BLaER1 (cell line): Measurements from ENCODE around the gene M6PR.
"Not testable (repeated sequence)": the region's sequence is repeated elsewhere in the genome, so short reads cannot be mapped to it uniquely, and the experiment has no call there.

Experiments
- H3K27ac ChIP-seq: shearing (Covaris generic); formaldehyde crosslinking; 2 replicates; pipeline ENCODE4 v1.8.1; 2022
- H3K27me3 ChIP-seq: shearing (Covaris generic); formaldehyde crosslinking; 2 replicates; pipeline ENCODE4 v1.8.1; 2022
- H3K36me3 ChIP-seq: shearing (Covaris generic); formaldehyde crosslinking; 2 replicates; pipeline ENCODE4 v1.8.1; 2022
- H3K4me1 ChIP-seq: shearing (Covaris generic); formaldehyde crosslinking; 2 replicates; pipeline ENCODE4 v1.8.1; 2022
- H3K4me2 ChIP-seq: shearing (Covaris generic); formaldehyde crosslinking; 2 replicates; pipeline ENCODE4 v1.8.1; 2022
- H3K4me3 ChIP-seq: shearing (Covaris generic); formaldehyde crosslinking; 2 replicates; pipeline ENCODE4 v1.8.1; 2022
- H3K9ac ChIP-seq: shearing (Covaris generic); formaldehyde crosslinking; 2 replicates; pipeline ENCODE4 v1.8.1; 2022
- H3K9me3 ChIP-seq: shearing (Covaris generic); formaldehyde crosslinking; 2 replicates; pipeline ENCODE4 v1.8.1; 2022
- H4K20me1 ChIP-seq: shearing (Covaris generic); formaldehyde crosslinking; 2 replicates; pipeline ENCODE4 v1.8.1; 2022
- Cebpa-rat ChIP-seq: shearing (Covaris generic); IDR thresholded peaks from 2 replicates; pipeline ENCODE4 v1.8.1; 2022

The M6PR gene

GRCh38 chr12:8953773-8954402 is 4.4 kb upstream of the M6PR start:
- Histone ChIP-seq H3K36me3 (peaks cover 34% of the 10 kb centered on the region), H3K9me3 (peaks cover 49% of the 10 kb centered on the region), H3K27ac (no peak overlapping the region), H4K20me1 (peaks cover 2% of the 10 kb centered on the region; the same call in 1 of the 2 replicates), H3K9ac (no peak overlapping the region), H3K4me1 (peaks cover 7% of the 10 kb centered on the region; the same call in 1 of the 2 replicates), H3K27me3 (no peaks in the 10 kb centered on the region), H3K4me2 (no peak overlapping the region), H3K4me3 (no peak overlapping the region)
- no peak for TF ChIP-seq Cebpa-rat

GRCh38 chr12:8951744-8952143 is 2.3 kb upstream of the M6PR start:
- Histone ChIP-seq H3K36me3 (peaks cover 39% of the 10 kb centered on the region), H3K4me1 (peaks cover 27% of the 10 kb centered on the region), H3K9me3 (peaks cover 47% of the 10 kb centered on the region), H4K20me1 (peaks cover 23% of the 10 kb centered on the region), H3K27ac (no peak overlapping the region), H3K4me3 (no peak overlapping the region), H3K4me2 (no peak overlapping the region), H3K27me3 (no peaks in the 10 kb centered on the region), H3K9ac (no peak overlapping the region)
- TF ChIP-seq Cebpa-rat, result no peak

DNA sequence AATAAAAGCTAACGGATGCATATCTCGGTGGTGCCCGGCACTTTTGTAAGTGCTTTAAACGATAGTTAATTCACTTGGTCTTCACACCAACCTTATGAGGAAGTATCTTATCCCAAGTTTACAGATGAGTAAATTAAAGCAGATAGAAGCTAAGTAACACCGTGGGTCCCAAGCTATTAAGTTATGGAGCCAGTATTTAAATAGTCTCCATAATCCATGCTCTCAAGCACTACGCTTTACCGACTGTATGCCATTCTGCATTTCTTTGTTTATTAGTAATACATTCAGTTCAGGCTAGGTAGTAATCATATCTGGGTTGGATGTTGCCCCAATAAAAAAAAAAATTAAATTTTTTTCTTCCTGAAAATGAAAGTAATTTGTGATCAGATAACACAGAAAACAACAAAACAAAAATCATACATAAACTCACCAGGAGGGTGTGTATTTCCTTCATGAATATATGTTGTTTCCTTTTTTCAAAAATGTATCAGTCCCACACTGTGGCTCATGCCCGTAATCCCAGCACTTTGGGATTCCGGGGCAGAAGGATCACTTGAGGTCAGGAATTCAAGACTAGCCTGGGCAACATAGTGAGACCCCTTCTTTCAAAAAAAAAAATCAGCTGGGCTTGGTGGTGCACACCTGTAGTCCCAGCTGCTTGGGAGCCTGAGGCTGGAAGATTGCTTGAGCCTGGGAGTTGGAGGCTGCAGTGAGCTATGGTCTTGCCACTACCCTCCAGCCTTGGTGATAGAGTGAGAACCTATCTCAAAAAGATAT is 1.4 kb upstream of the M6PR start:
- peaks cover 39% of the 10 kb centered on the region for H3K36me3 ChIP-seq
- TF ChIP-seq Cebpa-rat, result no peak
- H3K4me2 ChIP-seq, result peak overlapping the region; percentile 72
- H3K27ac ChIP-seq, result peak overlapping the region; percentile 92
- H4K20me1 ChIP-seq, result peaks cover 32% of the 10 kb centered on the region
- peaks cover 39% of the 10 kb centered on the region for H3K9me3 ChIP-seq
- peak overlapping the region; percentile 80 for H3K9ac ChIP-seq
- H3K4me3 ChIP-seq, result peak overlapping the region; percentile 77
- H3K4me1 ChIP-seq, result peaks cover 30% of the 10 kb centered on the region
- no peaks in the 10 kb centered on the region for H3K27me3 ChIP-seq

DNA sequence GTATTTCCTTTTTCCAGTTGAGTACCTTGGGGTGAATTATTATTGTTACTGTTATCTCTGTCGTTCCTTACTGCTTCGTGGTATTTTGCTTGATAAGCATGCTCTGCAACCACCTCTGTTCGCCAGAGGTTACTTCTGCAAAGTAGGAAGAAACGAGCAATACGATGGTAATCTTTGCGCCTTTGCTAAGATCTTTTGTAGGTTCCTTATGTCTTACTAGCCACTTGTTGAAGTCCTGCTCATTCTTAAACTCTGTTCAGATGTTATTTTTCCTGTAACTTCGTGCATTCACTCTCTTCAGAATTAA is 729 bp upstream of the M6PR start:
- peaks cover 39% of the 10 kb centered on the region for H3K36me3 ChIP-seq
- no peak for TF ChIP-seq Cebpa-rat
- H3K27ac ChIP-seq, result peak overlapping the region; percentile 92
- peaks cover 39% of the 10 kb centered on the region for H4K20me1 ChIP-seq
- peaks cover 32% of the 10 kb centered on the region for H3K9me3 ChIP-seq
- peak overlapping the region; percentile 72 for H3K4me2 ChIP-seq
- H3K9ac ChIP-seq, result peak overlapping the region; percentile 80
- no peaks in the 10 kb centered on the region for H3K27me3 ChIP-seq
- peaks cover 30% of the 10 kb centered on the region for H3K4me1 ChIP-seq
- H3K4me3 ChIP-seq, result peak overlapping the region; percentile 77

DNA sequence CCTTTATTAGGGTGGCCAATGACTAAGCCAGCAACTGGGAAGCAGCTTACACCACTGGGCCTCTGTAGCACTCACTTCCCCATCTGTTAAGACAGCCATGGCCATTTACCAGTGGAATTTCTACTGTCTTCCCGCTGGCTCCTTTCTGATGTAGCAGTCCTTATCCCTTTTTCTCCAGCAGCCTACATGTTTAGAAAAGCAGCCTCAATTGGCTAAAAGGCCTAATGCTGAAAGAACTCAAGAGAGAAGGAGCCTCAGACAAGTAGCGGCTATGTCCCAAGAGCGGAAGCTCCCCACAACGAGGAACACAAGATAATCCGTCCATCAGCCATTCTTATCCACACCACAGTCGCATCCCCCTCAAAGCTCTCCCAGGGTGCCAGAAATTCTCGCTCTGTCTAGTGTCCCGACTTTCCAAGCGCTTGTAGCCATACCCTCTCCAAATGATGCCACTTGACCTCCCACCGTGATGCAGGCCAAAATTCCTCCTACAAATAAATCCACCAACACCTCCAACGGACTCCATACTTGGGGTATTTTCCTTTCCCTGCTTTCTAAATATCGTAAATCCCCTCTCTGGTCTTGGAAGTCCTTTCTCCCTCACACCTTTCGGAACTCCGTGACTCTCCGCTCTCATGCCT is 624 bp downstream of the M6PR start:
- H3K9ac ChIP-seq, result peak overlapping the region; percentile 80
- H3K27me3 ChIP-seq, result no peaks in the 10 kb centered on the region
- H4K20me1 ChIP-seq, result peaks cover 51% of the 10 kb centered on the region
- TF ChIP-seq Cebpa-rat, result no peak
- peaks cover 18% of the 10 kb centered on the region for H3K9me3 ChIP-seq
- peak overlapping the region; percentile 77 for H3K4me3 ChIP-seq
- peak overlapping the region; percentile 89 for H3K4me2 ChIP-seq
- peaks cover 45% of the 10 kb centered on the region for H3K36me3 ChIP-seq
- H3K4me1 ChIP-seq, result peaks cover 30% of the 10 kb centered on the region
- peak overlapping the region; percentile 92 for H3K27ac ChIP-seq

DNA sequence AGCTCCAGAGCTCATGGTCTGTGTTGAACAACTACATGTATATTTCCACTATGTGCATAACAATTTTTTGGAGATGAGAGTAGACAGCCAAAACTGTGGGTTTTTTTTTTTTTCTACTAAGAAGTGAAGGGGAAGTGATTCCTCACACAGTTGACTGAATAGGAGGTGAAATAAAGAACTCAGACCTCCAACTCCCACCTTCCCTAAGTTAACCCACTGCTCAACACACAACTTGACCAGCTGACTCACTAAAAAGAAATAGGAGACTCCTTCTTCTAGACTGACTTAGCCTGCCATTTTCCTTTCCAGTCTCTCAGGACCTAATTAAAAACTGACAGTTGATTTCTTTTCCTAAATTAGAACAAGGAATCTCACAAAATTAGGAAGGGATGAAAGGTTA is 1.7 kb downstream of the M6PR start:
- Histone ChIP-seq H3K27ac (no peak overlapping the region), H3K36me3 (peaks cover 46% of the 10 kb centered on the region), H4K20me1 (peaks cover 57% of the 10 kb centered on the region), H3K4me1 (peaks cover 30% of the 10 kb centered on the region), H3K9ac (peak overlapping the region; percentile 80; the same call in 1 of the 2 replicates), H3K9me3 (peaks cover 7% of the 10 kb centered on the region), H3K27me3 (no peaks in the 10 kb centered on the region), H3K4me2 (peak overlapping the region; percentile 89), H3K4me3 (peak overlapping the region; percentile 77)
- TF ChIP-seq Cebpa-rat, result no peak

DNA sequence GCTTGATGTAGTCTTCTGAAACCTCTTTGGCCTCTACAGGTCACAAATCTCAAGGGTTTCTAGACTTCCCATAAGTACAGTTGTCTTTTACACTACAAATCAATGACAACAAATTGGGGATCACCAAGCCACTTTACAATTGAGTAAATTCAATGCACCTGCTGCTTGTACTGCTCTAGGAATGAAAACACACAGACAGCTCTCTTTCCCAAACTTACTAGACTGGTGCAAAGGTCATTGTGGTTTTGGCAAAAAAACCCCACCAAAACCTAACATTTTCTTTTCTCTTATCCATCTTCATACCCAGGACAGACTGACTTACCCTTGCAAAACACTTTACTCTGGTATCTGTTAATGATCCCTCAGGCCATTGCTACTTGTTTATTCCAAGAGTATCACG is 2.7 kb downstream of the M6PR start:
- peaks cover 56% of the 10 kb centered on the region for H3K36me3 ChIP-seq
- peaks cover 57% of the 10 kb centered on the region for H4K20me1 ChIP-seq
- H3K4me1 ChIP-seq, result peaks cover 30% of the 10 kb centered on the region
- no peaks in the 10 kb centered on the region for H3K27me3 ChIP-seq
- H3K9me3 ChIP-seq, result no peaks in the 10 kb centered on the region
- no peak overlapping the region for H3K9ac ChIP-seq
- H3K27ac ChIP-seq, result no peak overlapping the region
- no peak overlapping the region for H3K4me3 ChIP-seq
- no peak for TF ChIP-seq Cebpa-rat
- peak overlapping the region; percentile 89 for H3K4me2 ChIP-seq

GRCh38 chr12:8943565-8944186 is 5.8 kb downstream of the M6PR start:
- peaks cover 23% of the 10 kb centered on the region for H3K4me1 ChIP-seq
- peaks cover 56% of the 10 kb centered on the region for H4K20me1 ChIP-seq
- no peak overlapping the region for H3K4me2 ChIP-seq
- no peak overlapping the region for H3K4me3 ChIP-seq
- H3K27ac ChIP-seq, result no peak overlapping the region
- peaks cover 69% of the 10 kb centered on the region for H3K36me3 ChIP-seq
- H3K9me3 ChIP-seq, result no peaks in the 10 kb centered on the region
- no peaks in the 10 kb centered on the region for H3K27me3 ChIP-seq
- H3K9ac ChIP-seq, result no peak overlapping the region
- TF ChIP-seq Cebpa-rat, result 0 out of 2 replicates have a peak, but pooled peaks have one; percentile 62

GRCh38 chr12:8941691-8942478 is 7.6 kb downstream of the M6PR start:
- H3K9ac ChIP-seq, result no peak overlapping the region
- H3K27me3 ChIP-seq, result no peaks in the 10 kb centered on the region
- H4K20me1 ChIP-seq, result peaks cover 41% of the 10 kb centered on the region
- no peak overlapping the region for H3K27ac ChIP-seq
- no peak for TF ChIP-seq Cebpa-rat
- H3K4me1 ChIP-seq, result peaks cover 5% of the 10 kb centered on the region
- peaks cover 82% of the 10 kb centered on the region for H3K36me3 ChIP-seq
- H3K4me3 ChIP-seq, result no peak overlapping the region
- H3K9me3 ChIP-seq, result no peaks in the 10 kb centered on the region
- no peak overlapping the region for H3K4me2 ChIP-seq

DNA sequence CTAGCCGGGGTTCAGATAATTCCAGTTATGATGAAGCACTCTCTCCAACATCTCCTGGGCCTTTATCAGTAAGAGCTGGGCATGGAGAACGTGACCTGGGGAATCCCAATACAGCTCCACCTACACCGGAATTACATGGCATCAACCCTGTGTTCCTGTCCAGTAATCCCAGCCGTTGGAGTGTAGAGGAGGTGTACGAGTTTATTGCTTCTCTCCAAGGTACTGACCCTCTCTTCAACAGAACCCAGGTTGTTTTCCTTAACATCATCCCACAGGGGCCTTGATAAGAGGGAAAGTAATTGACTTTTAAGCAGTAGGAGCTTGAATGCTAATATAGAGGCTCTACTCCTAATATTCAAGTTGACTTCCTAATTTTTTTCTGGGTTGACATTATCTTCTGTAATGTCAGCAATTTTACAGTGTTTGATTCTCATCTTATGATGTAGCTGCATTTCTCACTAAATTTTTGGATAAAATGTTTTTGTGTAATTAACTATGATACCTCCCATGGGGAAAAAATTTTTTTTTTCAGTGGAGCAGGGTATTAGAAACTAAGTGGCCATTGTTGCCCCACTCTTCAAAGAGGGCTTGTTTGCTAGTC is 11.5 kb downstream of the M6PR start:
- not testable (repeated sequence) for H3K9me3 ChIP-seq, H3K4me3 ChIP-seq, H4K20me1 ChIP-seq, H3K27me3 ChIP-seq, H3K4me2 ChIP-seq, H3K4me1 ChIP-seq, H3K27ac ChIP-seq, H3K9ac ChIP-seq
- peaks cover 78% of the 10 kb centered on the region for H3K36me3 ChIP-seq
